ENCODE data around the gene ATP7B. TPM values are rescaled to one million over a fixed set of nuclear protein-coding genes. Genes with fewer than 3 reads are reported as not detected.

ATP7B gene
- polyA plus RNA-seq (2013, experiment 1 of 2): 4.0 TPM
- polyA plus RNA-seq (2013, experiment 2 of 2): 4.3 TPM

DNA sequence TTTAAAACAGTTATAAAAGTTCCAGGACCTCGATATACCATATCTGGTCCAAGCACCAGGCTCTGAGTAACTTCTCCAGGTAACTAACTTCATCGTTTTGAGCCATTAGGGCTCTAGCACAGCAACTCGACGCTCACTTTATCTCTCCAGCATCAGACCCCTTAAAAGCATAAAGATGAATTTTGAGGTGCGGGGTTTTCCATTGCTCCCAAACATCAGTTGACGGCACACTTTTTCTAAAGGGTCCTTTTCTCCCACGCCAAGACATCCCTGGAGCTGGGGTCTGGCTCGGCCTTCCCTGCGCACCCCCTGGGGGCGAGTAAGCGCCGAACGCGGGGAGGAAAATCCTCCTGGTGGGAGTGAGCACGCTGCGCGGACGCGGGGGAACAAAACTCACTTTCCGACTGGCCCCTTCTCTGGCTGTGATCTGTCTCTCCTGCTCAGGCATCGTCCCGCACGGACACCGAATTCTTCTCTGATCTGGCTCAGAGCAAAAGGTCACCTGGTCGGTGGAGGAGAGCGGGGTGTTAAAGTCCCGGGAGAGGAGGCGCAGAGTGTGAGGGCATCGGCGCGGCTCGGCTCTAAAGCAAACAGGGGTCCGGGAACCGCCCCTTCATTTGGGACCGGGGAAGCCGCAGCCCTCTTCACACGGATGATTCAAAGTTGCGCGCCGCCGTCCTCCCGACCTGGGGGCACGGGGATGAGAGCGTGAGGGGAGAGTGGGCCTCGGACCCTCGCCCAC, at the start of gene ATP7B:
ATP7B (minus strand) TSS at position 561 of the 742 bp plus-strand sequence; CDS start at position 448, 113 bp downstream.
- Histone ChIP-seq H3K4ac (ENCODE audit: low read length) (no peak within 1 kb of the TSS), H3K23ac (ENCODE audit: low read depth, low read length, poor library complexity) (peak within 1 kb of the TSS; percentile 80), H3K27me3 (ENCODE audit: control insufficient read depth in 3 of 3, insufficient read depth in 3 of 3, low read depth in 1 of 3, low read length in 3 of 3) (peaks cover 2 to 50% (median 7%) of the 10 kb centered on the region in 3 experiments), H2BK12ac (ENCODE audit: low read length) (peak within 1 kb of the TSS; percentile 67), H3K79me1 (ENCODE audit: low read depth, low read length) (no peaks in the 10 kb centered on the region), H4K8ac (ENCODE audit: low read depth, low read length) (no peak within 1 kb of the TSS), H3K36me3 (replicated peaks in 1 of 2; ENCODE audit: control insufficient read depth in 2 of 2, insufficient read depth in 2 of 2, low read length in 2 of 2) (peaks cover 0 to 14% of the 10 kb centered on the region in 2 donors), H3K18ac (ENCODE audit: low read length) (peak within 1 kb of the TSS; percentile 96), H3K27ac (replicated peaks; ENCODE audit: low read length) (peak within 1 kb of the TSS; percentile 44), H2AFZ (ENCODE audit: low read length) (peak within 1 kb of the TSS; percentile 100), H3K4me2 (ENCODE audit: insufficient read depth, low read length, poor library complexity, severe bottlenecking) (peak within 1 kb of the TSS; percentile 96), H2BK15ac (ENCODE audit: low read length) (no peak within 1 kb of the TSS), H2BK120ac (ENCODE audit: low read depth, low read length) (no peak within 1 kb of the TSS), H3K9me3 (replicated peaks in 1 of 2; ENCODE audit: control insufficient read depth in 2 of 2, insufficient read depth in 1 of 2, low read depth in 1 of 2, low read length in 2 of 2) (no peaks in the 10 kb centered on the region), H2AK5ac (ENCODE audit: low read depth, low read length) (peak within 1 kb of the TSS; percentile 34), H3K9ac (ENCODE audit: low read depth, low read length, poor library complexity) (peak within 1 kb of the TSS; percentile 88), H3K4me1 (ENCODE audit: control insufficient read depth in 2 of 2, insufficient read depth in 1 of 2, low read depth in 1 of 2, low read length in 2 of 2) (no peaks in the 10 kb centered on the region), H3K14ac (ENCODE audit: low read length) (peak within 1 kb of the TSS; percentile 90), H4K91ac (ENCODE audit: low read depth, low read length, poor library complexity) (no peak within 1 kb of the TSS), H3K4me3 (ENCODE audit: low read length in 2 of 2) (peak within 1 kb of the TSS; percentile 67 to 95), H2BK5ac (ENCODE audit: low read length) (peak within 1 kb of the TSS; percentile 92)
- no CpG with 5 or more reads among the region's 46 CpGs for WGBS, 2 donors (ENCODE audit: extremely low coverage in 2 of 2, insufficient read length in 2 of 2, insufficient replicate concordance in 1 of 2)
- peak; percentile 45 for DNase-seq (ENCODE audit: low spot score)

DNA sequence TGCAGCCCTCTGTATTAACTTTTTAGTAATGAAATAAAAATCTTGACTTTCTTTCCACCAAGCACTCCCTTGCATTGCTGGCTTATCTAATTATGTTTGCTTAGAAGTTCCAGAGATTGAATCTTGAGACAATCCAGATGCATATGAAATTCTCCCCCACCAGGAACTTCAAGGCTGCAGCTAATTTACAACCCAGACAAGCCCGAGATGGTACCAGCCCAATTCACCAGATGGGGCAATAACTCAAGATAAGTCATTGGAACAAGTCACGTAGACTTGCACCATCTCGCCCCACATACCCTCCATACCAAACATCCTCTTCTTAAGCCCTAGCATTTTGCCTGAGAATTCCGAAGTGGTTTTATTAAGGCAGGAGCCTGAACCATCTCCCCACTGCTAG, 42.2 kb upstream of the ATP7B start:
- Histone ChIP-seq H2BK12ac (ENCODE audit: low read length) (no peak overlapping the region), H2BK5ac (ENCODE audit: low read length) (no peak overlapping the region), H3K4ac (ENCODE audit: low read length) (no peak overlapping the region), H2BK120ac (ENCODE audit: low read depth, low read length) (no peak overlapping the region), H4K8ac (ENCODE audit: low read depth, low read length) (no peak overlapping the region), H3K4me3 (ENCODE audit: low read length in 2 of 2) (no peak overlapping the region), H2AFZ (ENCODE audit: low read length) (no peak overlapping the region), H3K27me3 (ENCODE audit: control insufficient read depth in 3 of 3, insufficient read depth in 3 of 3, low read depth in 1 of 3, low read length in 3 of 3) (no peaks in the 10 kb centered on the region), H2AK5ac (ENCODE audit: low read depth, low read length) (no peak overlapping the region), H3K23ac (ENCODE audit: low read depth, low read length, poor library complexity) (no peak overlapping the region), H3K27ac (replicated peaks; ENCODE audit: low read length) (no peak overlapping the region), H4K91ac (ENCODE audit: low read depth, low read length, poor library complexity) (no peak overlapping the region), H3K36me3 (replicated peaks in 1 of 2; ENCODE audit: control insufficient read depth in 2 of 2, insufficient read depth in 2 of 2, low read length in 2 of 2) (no peaks in the 10 kb centered on the region), H3K14ac (ENCODE audit: low read length) (no peak overlapping the region), H3K79me1 (ENCODE audit: low read depth, low read length) (no peaks in the 10 kb centered on the region), H3K4me1 (ENCODE audit: control insufficient read depth in 2 of 2, insufficient read depth in 1 of 2, low read depth in 1 of 2, low read length in 2 of 2) (peaks cover 0 to 2% of the 10 kb centered on the region in 2 donors), H3K9me3 (replicated peaks in 1 of 2; ENCODE audit: control insufficient read depth in 2 of 2, insufficient read depth in 1 of 2, low read depth in 1 of 2, low read length in 2 of 2) (no peaks in the 10 kb centered on the region), H3K4me2 (ENCODE audit: insufficient read depth, low read length, poor library complexity, severe bottlenecking) (no peak overlapping the region), H3K18ac (ENCODE audit: low read length) (no peak overlapping the region), H2BK15ac (ENCODE audit: low read length) (no peak overlapping the region), H3K9ac (ENCODE audit: low read depth, low read length, poor library complexity) (no peak overlapping the region)
- WGBS, 2 donors (ENCODE audit: extremely low coverage in 2 of 2, insufficient read length in 2 of 2, insufficient replicate concordance in 1 of 2): no CpG with 5 or more reads among the region's 4 CpGs
- DNase-seq (ENCODE audit: low spot score): no peak

DNA sequence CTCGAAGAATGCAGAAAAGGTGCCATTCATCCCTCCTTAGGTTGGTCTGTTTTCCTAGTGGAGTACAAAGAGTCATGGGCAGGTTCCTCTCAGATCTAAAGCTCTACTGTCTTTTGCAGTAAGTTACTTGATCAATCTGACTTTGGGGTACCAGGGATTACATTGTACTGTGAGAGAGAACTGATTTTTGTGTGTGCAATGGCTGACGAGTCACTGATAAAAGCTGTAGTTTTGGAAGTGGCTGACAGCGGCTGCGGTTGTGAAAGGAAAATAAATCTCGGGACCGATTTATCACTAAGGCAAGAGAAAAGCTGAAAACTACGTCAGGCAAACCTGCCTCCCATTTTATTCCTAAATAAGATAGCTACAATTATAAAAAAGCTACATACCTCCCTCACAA, 40.1 kb upstream of the ATP7B start:
- Histone ChIP-seq H3K4me2 (ENCODE audit: insufficient read depth, low read length, poor library complexity, severe bottlenecking) (no peak overlapping the region), H3K4ac (ENCODE audit: low read length) (no peak overlapping the region), H2BK12ac (ENCODE audit: low read length) (no peak overlapping the region), H3K23ac (ENCODE audit: low read depth, low read length, poor library complexity) (no peak overlapping the region), H3K9me3 (replicated peaks in 1 of 2; ENCODE audit: control insufficient read depth in 2 of 2, insufficient read depth in 1 of 2, low read depth in 1 of 2, low read length in 2 of 2) (no peaks in the 10 kb centered on the region), H3K79me1 (ENCODE audit: low read depth, low read length) (no peaks in the 10 kb centered on the region), H3K27me3 (ENCODE audit: control insufficient read depth in 3 of 3, insufficient read depth in 3 of 3, low read depth in 1 of 3, low read length in 3 of 3) (no peaks in the 10 kb centered on the region), H4K91ac (ENCODE audit: low read depth, low read length, poor library complexity) (no peak overlapping the region), H3K4me1 (ENCODE audit: control insufficient read depth in 2 of 2, insufficient read depth in 1 of 2, low read depth in 1 of 2, low read length in 2 of 2) (peaks cover 0 to 2% of the 10 kb centered on the region in 2 donors), H3K9ac (ENCODE audit: low read depth, low read length, poor library complexity) (no peak overlapping the region), H4K8ac (ENCODE audit: low read depth, low read length) (no peak overlapping the region), H2AK5ac (ENCODE audit: low read depth, low read length) (no peak overlapping the region), H2BK120ac (ENCODE audit: low read depth, low read length) (no peak overlapping the region), H3K27ac (replicated peaks; ENCODE audit: low read length) (no peak overlapping the region), H2BK5ac (ENCODE audit: low read length) (no peak overlapping the region), H3K14ac (ENCODE audit: low read length) (no peak overlapping the region), H3K18ac (ENCODE audit: low read length) (no peak overlapping the region), H2AFZ (ENCODE audit: low read length) (no peak overlapping the region), H2BK15ac (ENCODE audit: low read length) (no peak overlapping the region), H3K4me3 (ENCODE audit: low read length in 2 of 2) (no peak overlapping the region), H3K36me3 (replicated peaks in 1 of 2; ENCODE audit: control insufficient read depth in 2 of 2, insufficient read depth in 2 of 2, low read length in 2 of 2) (no peaks in the 10 kb centered on the region)
- no peak for DNase-seq (ENCODE audit: low spot score)
- WGBS, 2 donors (ENCODE audit: extremely low coverage in 2 of 2, insufficient read length in 2 of 2, insufficient replicate concordance in 1 of 2): no CpG with 5 or more reads among the region's 7 CpGs

DNA sequence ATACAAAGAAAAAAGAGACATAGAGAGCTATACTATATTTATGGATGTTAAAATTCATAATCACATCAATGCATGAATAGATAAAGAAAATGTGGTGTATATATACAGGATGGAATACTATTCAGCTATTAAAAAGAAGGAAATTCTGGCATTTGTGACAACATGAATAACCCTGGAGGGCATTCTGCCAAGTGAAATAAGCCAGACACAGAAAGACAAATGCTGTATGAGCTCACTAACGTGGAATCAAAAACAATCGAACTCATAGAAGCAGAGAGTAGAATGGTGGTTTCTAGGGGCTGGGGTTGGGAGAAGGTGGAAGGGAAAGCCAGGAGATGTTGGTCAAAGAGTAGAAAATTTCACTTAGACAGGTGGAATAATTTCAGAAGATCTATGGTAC, 37.3 kb upstream of the ATP7B start:
- no peak overlapping the region for H4K8ac ChIP-seq (ENCODE audit: low read depth, low read length)
- no peak overlapping the region for H3K27ac ChIP-seq (replicated peaks; ENCODE audit: low read length)
- no peaks in the 10 kb centered on the region for H3K9me3 ChIP-seq (replicated peaks in 1 of 2; ENCODE audit: control insufficient read depth in 2 of 2, insufficient read depth in 1 of 2, low read depth in 1 of 2, low read length in 2 of 2)
- no peak overlapping the region for H3K4ac ChIP-seq (ENCODE audit: low read length)
- H3K36me3 ChIP-seq (replicated peaks in 1 of 2; ENCODE audit: control insufficient read depth in 2 of 2, insufficient read depth in 2 of 2, low read length in 2 of 2): no peaks in the 10 kb centered on the region
- H3K79me1 ChIP-seq (ENCODE audit: low read depth, low read length): no peaks in the 10 kb centered on the region
- H3K4me3 ChIP-seq (ENCODE audit: low read length in 2 of 2): no peak overlapping the region
- no peak overlapping the region for H2BK120ac ChIP-seq (ENCODE audit: low read depth, low read length)
- H3K9ac ChIP-seq (ENCODE audit: low read depth, low read length, poor library complexity): no peak overlapping the region
- no peak overlapping the region for H3K23ac ChIP-seq (ENCODE audit: low read depth, low read length, poor library complexity)
- H2BK5ac ChIP-seq (ENCODE audit: low read length): no peak overlapping the region
- no CpG with 5 or more reads among the region's 2 CpGs for WGBS, 2 donors (ENCODE audit: extremely low coverage in 2 of 2, insufficient read length in 2 of 2, insufficient replicate concordance in 1 of 2)
- H3K18ac ChIP-seq (ENCODE audit: low read length): no peak overlapping the region
- H2AFZ ChIP-seq (ENCODE audit: low read length): no peak overlapping the region
- peaks cover 0 to 2% of the 10 kb centered on the region in 2 donors for H3K4me1 ChIP-seq (ENCODE audit: control insufficient read depth in 2 of 2, insufficient read depth in 1 of 2, low read depth in 1 of 2, low read length in 2 of 2)
- no peak overlapping the region for H4K91ac ChIP-seq (ENCODE audit: low read depth, low read length, poor library complexity)
- no peak overlapping the region for H3K14ac ChIP-seq (ENCODE audit: low read length)
- H2AK5ac ChIP-seq (ENCODE audit: low read depth, low read length): no peak overlapping the region
- no peak for DNase-seq (ENCODE audit: low spot score)
- no peaks in the 10 kb centered on the region for H3K27me3 ChIP-seq (ENCODE audit: control insufficient read depth in 3 of 3, insufficient read depth in 3 of 3, low read depth in 1 of 3, low read length in 3 of 3)
- H2BK12ac ChIP-seq (ENCODE audit: low read length): no peak overlapping the region
- H2BK15ac ChIP-seq (ENCODE audit: low read length): no peak overlapping the region
- no peak overlapping the region for H3K4me2 ChIP-seq (ENCODE audit: insufficient read depth, low read length, poor library complexity, severe bottlenecking)

Measured in neuronal stem cell (in vitro differentiated cells).